DND-41 (cell line): Measurements from ENCODE around the gene PTPN9.

Experiments
- ATAC-seq: fragments of 200-7000 bp; cut with Tn5 transposase; 3 replicates; pipeline ENCODE4 v1.9.1; 2021; ENCODE audit warnings: low read depth; ENCODE audit not compliant: insufficient read depth
- DNase-seq: peaks from one replicate; pipeline ENCODE4 v3.0.0-alpha.2; 2020
- H2AFZ ChIP-seq: 2 replicates; pipeline ENCODE4 v1.6.0; 2012; ENCODE audit warnings: low read depth, low read length
- H3K27ac ChIP-seq: 2 replicates; pipeline ENCODE4 v1.5.1; 2012; ENCODE audit warnings: low read length, inconsistent platforms
- H3K27me3 ChIP-seq: fragments of 200-600 bp; sonication (generic); 2 replicates; pipeline ENCODE4 v1.6.0; 2012; ENCODE audit warnings: low read length, mild to moderate bottlenecking, inconsistent platforms; ENCODE audit not compliant: insufficient read depth, poor library complexity
- H3K36me3 ChIP-seq: 2 replicates; pipeline ENCODE4 v1.5.1; 2012; ENCODE audit warnings: low read length, inconsistent platforms; ENCODE audit not compliant: insufficient read depth
- H3K4me1 ChIP-seq: 2 replicates; pipeline ENCODE4 v1.5.1; 2012; ENCODE audit warnings: mild to moderate bottlenecking, low read length; ENCODE audit not compliant: insufficient read depth
- H3K4me2 ChIP-seq: 2 replicates; pipeline ENCODE4 v1.6.0; 2012; ENCODE audit warnings: mild to moderate bottlenecking, moderate library complexity, low read length, inconsistent platforms; ENCODE audit not compliant: insufficient read depth
- H3K4me3 ChIP-seq, 2 experiments: fragments of 200-600 bp in 1 of 2; shearing (Covaris generic) in 1 of 2; 2 replicates each; pipeline ENCODE4 v1.5.1; 2012 to 2016; ENCODE audit warnings: inconsistent platforms in 2 of 2, low read length in 2 of 2, mild to moderate bottlenecking in 2 of 2, low read depth in 1 of 2, moderate library complexity in 1 of 2
- H3K79me2 ChIP-seq: 2 replicates; pipeline ENCODE4 v1.6.0; 2012; ENCODE audit warnings: low read length, inconsistent platforms; ENCODE audit not compliant: insufficient read depth
- H3K9ac ChIP-seq: 2 replicates; pipeline ENCODE4 v1.6.0; 2012; ENCODE audit warnings: low read depth, mild to moderate bottlenecking, inconsistent platforms, low read length, moderate library complexity
- H3K9me3 ChIP-seq: 2 replicates; pipeline ENCODE4 v1.5.1; 2012; ENCODE audit warnings: low read length, moderate library complexity, mild to moderate bottlenecking, inconsistent platforms; ENCODE audit not compliant: insufficient read depth, severe bottlenecking
- H4K20me1 ChIP-seq: 2 replicates; pipeline ENCODE4 v1.6.0; 2012; ENCODE audit warnings: low read length; ENCODE audit not compliant: insufficient read depth
- CTCF ChIP-seq: IDR thresholded peaks from 2 replicates; pipeline ENCODE4 v1.5.1; 2012; ENCODE audit warnings: borderline replicate concordance, low read length, moderate library complexity, mild to moderate bottlenecking; ENCODE audit not compliant: poor library complexity, severe bottlenecking; ENCODE audit errors: extremely low read depth
- EZH2 ChIP-seq: IDR thresholded peaks from 3 replicates; pipeline ENCODE4 v1.6.1; 2012; ENCODE audit warnings: borderline replicate concordance, low read depth, mild to moderate bottlenecking, moderate library complexity, low read length, inconsistent platforms; ENCODE audit not compliant: severe bottlenecking

The PTPN9 gene

DNA sequence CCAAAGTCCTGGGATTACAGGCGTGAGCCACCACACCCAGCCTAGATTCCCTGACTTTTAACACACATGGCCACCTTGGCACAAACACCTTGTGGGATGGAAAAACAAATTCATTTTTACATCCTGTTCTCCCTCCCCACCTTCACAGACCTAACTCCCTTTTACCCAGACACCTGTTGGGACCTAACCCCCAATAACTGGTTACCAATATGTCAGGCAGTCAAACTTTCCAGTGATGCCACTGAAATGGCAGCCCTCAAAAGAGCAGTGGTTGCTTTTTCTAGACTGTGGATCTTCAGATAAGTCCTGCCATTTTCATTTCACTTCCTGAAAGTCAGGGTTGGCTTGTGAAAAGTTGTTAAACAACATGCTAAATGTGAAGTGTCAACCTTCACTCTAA, 162.5 kb downstream of the PTPN9 start:
- H3K79me2 ChIP-seq, result peaks cover 24% of the 10 kb centered on the region

More for the DNA sequence above, 162.5 kb downstream of the PTPN9 start:
- Histone ChIP-seq H3K4me1 (no peaks in the 10 kb centered on the region), H3K9me3 (no peaks in the 10 kb centered on the region), H3K27ac (no peak overlapping the region), H4K20me1 (peaks cover 9% of the 10 kb centered on the region; the same call in 1 of the 2 replicates), H3K36me3 (peaks cover 72% of the 10 kb centered on the region), H3K4me3 (no peak overlapping the region), H3K4me2 (no peak overlapping the region), H2AFZ (no peak overlapping the region), H3K27me3 (no peaks in the 10 kb centered on the region), H3K9ac (no peak overlapping the region)
- ATAC-seq (no peak), DNase-seq (no peak)
- TF ChIP-seq CTCF (no peak), EZH2 (no peak)
